Measurements from ENCODE around the gene NECTIN3. TPM values are rescaled to one million over a fixed set of nuclear protein-coding genes. Genes with fewer than 3 reads are reported as not detected.

NECTIN3 gene
- total RNA-seq, 1 donor from 2014 or later = 22.9 TPM

GRCh38 chr3:111087924-111088469 lies 16.4 kb downstream of the NECTIN3 start:
- Histone ChIP-seq H3K36me3 (ENCODE audit: control insufficient read depth, insufficient read depth, low read length) (no peaks in the 10 kb centered on the region), H3K27me3 (ENCODE audit: control insufficient read depth, insufficient read depth, low read length) (no peaks in the 10 kb centered on the region), H3K4me3 (ENCODE audit: low read depth, low read length) (no peak overlapping the region)
- no peak for DNase-seq (ENCODE audit: low read depth)
- TF ChIP-seq CTCF (IDR thresholded peaks at IDR 0.05; ENCODE audit: insufficient read depth, low read length, poor library complexity, severe bottlenecking) = no peak

GRCh38 chr3:111096487-111097209 lies 25.0 kb downstream of the NECTIN3 start:
- Histone ChIP-seq H3K27me3 (ENCODE audit: control insufficient read depth, insufficient read depth, low read length) (no peaks in the 10 kb centered on the region), H3K36me3 (ENCODE audit: control insufficient read depth, insufficient read depth, low read length) (no peaks in the 10 kb centered on the region), H3K4me3 (ENCODE audit: low read depth, low read length) (no peak overlapping the region)
- TF ChIP-seq CTCF (IDR thresholded peaks at IDR 0.05; ENCODE audit: insufficient read depth, low read length, poor library complexity, severe bottlenecking) = no peak
- no peak for DNase-seq (ENCODE audit: low read depth)

- H3K36me3 ChIP-seq (ENCODE audit: control insufficient read depth, insufficient read depth, low read length) = no peaks in the 10 kb centered on the region
- no peak overlapping the region for H3K4me3 ChIP-seq (ENCODE audit: low read depth, low read length)
- no peaks in the 10 kb centered on the region for H3K27me3 ChIP-seq (ENCODE audit: control insufficient read depth, insufficient read depth, low read length)
- TF ChIP-seq CTCF (IDR thresholded peaks at IDR 0.05; ENCODE audit: insufficient read depth, low read length, poor library complexity, severe bottlenecking) = no peak
- no peak for DNase-seq (ENCODE audit: low read depth)
Observed at GRCh38 chr3:111103807-111104206, 32.2 kb downstream of the NECTIN3 start.

- no peak for TF ChIP-seq CTCF (IDR thresholded peaks at IDR 0.05; ENCODE audit: insufficient read depth, low read length, poor library complexity, severe bottlenecking)
- H3K36me3 ChIP-seq (ENCODE audit: control insufficient read depth, insufficient read depth, low read length) = no peaks in the 10 kb centered on the region
- no peak for DNase-seq (ENCODE audit: low read depth)
- no peak overlapping the region for H3K4me3 ChIP-seq (ENCODE audit: low read depth, low read length)
- no peaks in the 10 kb centered on the region for H3K27me3 ChIP-seq (ENCODE audit: control insufficient read depth, insufficient read depth, low read length)
Observed at GRCh38 chr3:111106993-111107661, 35.5 kb downstream of the NECTIN3 start.

GRCh38 chr3:111107662-111108035 lies 36.0 kb downstream of the NECTIN3 start:
- Histone ChIP-seq H3K36me3 (ENCODE audit: control insufficient read depth, insufficient read depth, low read length) (no peaks in the 10 kb centered on the region), H3K4me3 (ENCODE audit: low read depth, low read length) (no peak overlapping the region), H3K27me3 (ENCODE audit: control insufficient read depth, insufficient read depth, low read length) (no peaks in the 10 kb centered on the region)
- DNase-seq (ENCODE audit: low read depth) = no peak
- no peak for TF ChIP-seq CTCF (IDR thresholded peaks at IDR 0.05; ENCODE audit: insufficient read depth, low read length, poor library complexity, severe bottlenecking)
